Measurements from ENCODE around the gene SLC6A18. TPM values are rescaled to one million over a fixed set of nuclear protein-coding genes. Genes with fewer than 3 reads are reported as not detected.

The SLC6A18 gene
- total and polyA plus RNA-seq, 2 of the 13 experiments (the other 11 are each of a cell fraction or from before 2014, with no cell fraction given): not detected

- Histone ChIP-seq H3K27me3 (ENCODE audit: control insufficient read depth in 1 of 2, insufficient read depth in 2 of 2, low read length in 2 of 2) (peaks cover 16 to 62% of the 10 kb centered on the region in 2 experiments), H3K27ac (ENCODE audit: extremely low read length, insufficient read depth, low read length) (no peak overlapping the region), H3K9ac (ENCODE audit: insufficient read depth, low read depth, low read length) (no peak overlapping the region), H2AFZ (ENCODE audit: low read length) (no peak overlapping the region), H3K4me2 (ENCODE audit: low read depth, low read length) (no peak overlapping the region), H3K4me1 (ENCODE audit: insufficient read depth, low read length) (peaks cover 8% of the 10 kb centered on the region; the same call in 1 of the 2 replicates), H3K9me3 (ENCODE audit: low read length) (no peaks in the 10 kb centered on the region), H3K79me2 (ENCODE audit: insufficient read depth, low read length) (no peaks in the 10 kb centered on the region), H3K36me3 (replicated peaks in 1 of 2; ENCODE audit: control insufficient read depth in 1 of 2, insufficient read depth in 2 of 2, low read length in 2 of 2) (no peaks in the 10 kb centered on the region), H3K4me3 (replicated peaks in 1 of 3; ENCODE audit: insufficient read depth in 1 of 3, low read depth in 2 of 3, low read length in 3 of 3) (no peak overlapping the region), H4K20me1 (ENCODE audit: insufficient read depth, low read length) (no peaks in the 10 kb centered on the region; the same call in 1 of the 2 replicates)
- in situ Hi-C loops (cut with HindIII; ENCODE audit: extremely low pct_ligation_motif_present, low pct_unique_long_range_greater_than_20kb) (loop anchor here (5.0 kb wide), 1 partner anchor 63 kb away; no protein-coding TSS in a partner anchor), intact Hi-C loops (cut with micrococcal nuclease; ENCODE audit: unreplicated experiment) (loop anchor here (1.0 kb wide), 1 partner anchor 67 kb away; no protein-coding TSS in a partner anchor)
- 6% methylated on average over 2 of the region's 8 CpGs for WGBS (ENCODE audit: low lambda C conversion rate)
- peak; percentile 48 for DNase-seq (ENCODE audit: low spot score)
- POLR2A ChIA-PET: no interaction called here
- no TSS peak for BruUV-seq (replicated peaks)
- CTCF ChIA-PET (ENCODE audit: low intra/inter-chr PET ratio, low total read pairs): interaction anchor here (3.0 kb wide), 1 partner anchor 67 kb away, joined by 14 read pairs; no protein-coding TSS in a partner anchor
- peak; percentile 88 for ATAC-seq
- peak; percentile 74 for FAIRE-seq
- TF ChIP-seq HINFP (CRISPR knock-in tag; IDR thresholded peaks at IDR 0.05; ENCODE audit: low read depth): no peak
- peak; percentile 37; the same call in 1 of the 2 replicates for TF ChIP-seq ZNF280B (CRISPR knock-in tag; IDR thresholded peaks at IDR 0.05; ENCODE audit: borderline replicate concordance)
- peak; percentile 51 for TF ChIP-seq SMC3 (IDR thresholded peaks at IDR 0.05; ENCODE audit: low read length)
- TF ChIP-seq HNRNPL (IDR thresholded peaks at IDR 0.05; ENCODE audit: low read depth, low read length): 0 out of 2 replicates have a peak, but pooled peaks have one; percentile 36
- no peak for TF ChIP-seq NFATC3 (CRISPR knock-in tag; IDR thresholded peaks at IDR 0.05)
- TF ChIP-seq RAD21 (CRISPR knock-in tag; IDR thresholded peaks at IDR 0.05): peak; percentile 66
- no peak for TF ChIP-seq FOXA1 (IDR thresholded peaks at IDR 0.05)
- 0 out of 2 replicates have a peak, but pooled peaks have one; percentile 33 for TF ChIP-seq FOXA1 (CRISPR knock-in tag; IDR thresholded peaks at IDR 0.05)
- TF ChIP-seq CTCF (CRISPR knock-in tag; IDR thresholded peaks at IDR 0.05): peak; percentile 88
- 0 out of 2 replicates have a peak, but pooled peaks have one; percentile 23 for TF ChIP-seq PATZ1 (CRISPR knock-in tag; IDR thresholded peaks at IDR 0.05)
- no peak for TF ChIP-seq HMGXB3 (CRISPR knock-in tag; IDR thresholded peaks at IDR 0.05; ENCODE audit: borderline replicate concordance)
- TF ChIP-seq ZNF891 (CRISPR knock-in tag; IDR thresholded peaks at IDR 0.05): peak; percentile 41; the same call in 1 of the 2 replicates
- 0 out of 2 replicates have a peak, but pooled peaks have one; percentile 31 for TF ChIP-seq MEIS2 (CRISPR knock-in tag; IDR thresholded peaks at IDR 0.05)
Measured at GRCh38 chr5:1235379-1235778, 10.2 kb downstream of the SLC6A18 start.

All from HepG2 (cell line).